ENCODE results near the gene SLC39A11. TPM values are rescaled to one million over a fixed set of nuclear protein-coding genes. Genes with fewer than 3 reads are reported as not detected.

Gene SLC39A11
- total RNA-seq, 1 experiment from 2014 or later, result 18.9 TPM

GRCh38 chr17:72692676-72693075 lies 399.8 kb downstream of the SLC39A11 start:
- peaks cover 15% of the 10 kb centered on the region for H3K9me3 Mint-ChIP-seq
- POLR2A ChIA-PET, result no interaction called here
- CTCF ChIA-PET, result interaction anchor here (1.4 kb wide), 1 partner anchor 136 kb away, joined by 4 read pairs; no protein-coding TSS in a partner anchor
- H3K27ac Mint-ChIP-seq, result no peak overlapping the region
- no peaks in the 10 kb centered on the region for H3K4me1 Mint-ChIP-seq
- TF ChIP-seq ZNF138 (CRISPR knock-in tag; conservative IDR thresholded peaks at IDR 0.05), result no peak
- no peak for TF ChIP-seq AFF4 (CRISPR knock-in tag; IDR thresholded peaks at IDR 0.05; ENCODE audit: borderline replicate concordance)
- TF ChIP-seq ZNF219 (CRISPR knock-in tag; IDR thresholded peaks at IDR 0.05; ENCODE audit: borderline replicate concordance), result no peak
- TF ChIP-seq ELF4 (CRISPR knock-in tag; IDR thresholded peaks at IDR 0.05; ENCODE audit: low read depth), result no peak
- TF ChIP-seq SMAD4 (CRISPR knock-in tag; IDR thresholded peaks at IDR 0.05), result no peak
- TF ChIP-seq ZNF512 (CRISPR knock-in tag; IDR thresholded peaks at IDR 0.05; ENCODE audit: borderline replicate concordance), result no peak
- TF ChIP-seq E2F1 (CRISPR knock-in tag; IDR thresholded peaks at IDR 0.05), result no peak
- TF ChIP-seq ZNF232 (CRISPR knock-in tag; IDR thresholded peaks at IDR 0.05), result no peak
- TF ChIP-seq ETV6 (CRISPR knock-in tag; IDR thresholded peaks at IDR 0.05), result no peak
- TF ChIP-seq HMGA2 (CRISPR knock-in tag; IDR thresholded peaks at IDR 0.05), result no peak
- TF ChIP-seq, protein P1, sequence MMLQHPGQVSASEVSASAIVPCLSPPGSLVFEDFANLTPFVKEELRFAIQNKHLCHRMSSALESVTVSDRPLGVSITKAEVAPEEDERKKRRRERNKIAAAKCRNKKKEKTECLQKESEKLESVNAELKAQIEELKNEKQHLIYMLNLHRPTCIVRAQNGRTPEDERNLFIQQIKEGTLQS (CRISPR knock-in tag; conservative IDR thresholded peaks at IDR 0.05), result no peak
- no peak for TF ChIP-seq JUN (CRISPR knock-in tag; IDR thresholded peaks at IDR 0.05)
- no peak for TF ChIP-seq AR (CRISPR knock-in tag; IDR thresholded peaks at IDR 0.05)
- TF ChIP-seq, protein P2, sequence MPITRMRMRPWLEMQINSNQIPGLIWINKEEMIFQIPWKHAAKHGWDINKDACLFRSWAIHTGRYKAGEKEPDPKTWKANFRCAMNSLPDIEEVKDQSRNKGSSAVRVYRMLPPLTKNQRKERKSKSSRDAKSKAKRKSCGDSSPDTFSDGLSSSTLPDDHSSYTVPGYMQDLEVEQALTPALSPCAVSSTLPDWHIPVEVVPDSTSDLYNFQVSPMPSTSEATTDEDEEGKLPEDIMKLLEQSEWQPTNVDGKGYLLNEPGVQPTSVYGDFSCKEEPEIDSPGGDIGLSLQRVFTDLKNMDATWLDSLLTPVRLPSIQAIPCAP (CRISPR knock-in tag; IDR thresholded peaks at IDR 0.05), result no peak
- no peak for TF ChIP-seq FOXK1 (CRISPR knock-in tag; IDR thresholded peaks at IDR 0.05)
- TF ChIP-seq E2F4 (CRISPR knock-in tag; IDR thresholded peaks at IDR 0.05; ENCODE audit: borderline replicate concordance, low read depth), result no peak
- TF ChIP-seq, protein P3, sequence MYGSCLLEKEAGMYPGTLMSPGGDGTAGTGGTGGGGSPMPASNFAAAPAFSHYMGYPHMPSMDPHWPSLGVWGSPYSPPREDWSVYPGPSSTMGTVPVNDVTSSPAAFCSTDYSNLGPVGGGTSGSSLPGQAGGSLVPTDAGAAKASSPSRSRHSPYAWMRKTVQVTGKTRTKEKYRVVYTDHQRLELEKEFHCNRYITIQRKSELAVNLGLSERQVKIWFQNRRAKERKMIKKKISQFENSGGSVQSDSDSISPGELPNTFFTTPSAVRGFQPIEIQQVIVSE (CRISPR knock-in tag; IDR thresholded peaks at IDR 0.05; ENCODE audit: borderline replicate concordance), result no peak
- no peak for ATAC-seq
- no peak for DNase-seq (ENCODE audit: low spot score)
- H3K4me3 Mint-ChIP-seq, result no peak overlapping the region
- no peaks in the 10 kb centered on the region for H3K36me3 Mint-ChIP-seq
- no peaks in the 10 kb centered on the region for H3K27me3 Mint-ChIP-seq (ENCODE audit: low read depth)
